ENCODE measurements around the gene NAGA. TPM values are rescaled to one million over a fixed set of nuclear protein-coding genes. Genes with fewer than 3 reads are reported as not detected.

The NAGA gene
- total RNA-seq, 2 experiments from 2014 or later, result 14.4 to 16.9 TPM

GRCh38 chr22:42080287-42080686, 9.7 kb upstream of the NAGA start:
- Histone ChIP-seq H3K4me2 (ENCODE audit: low read length) (peak overlapping the region; percentile 82), H2AFZ (ENCODE audit: low read length) (peak overlapping the region; percentile 58; the same call in 1 of the 2 replicates), H3K4me1 (ENCODE audit: insufficient read depth, low read length, poor library complexity, severe bottlenecking) (peaks cover 16% of the 10 kb centered on the region), H3K9me3 (ENCODE audit: low read length) (no peaks in the 10 kb centered on the region), H3K36me3 (ENCODE audit: insufficient read depth, low read length) (peaks cover 39% of the 10 kb centered on the region), H3K79me2 (ENCODE audit: insufficient read depth, low read depth, low read length) (peaks cover 21% of the 10 kb centered on the region), H3K9me2 (ENCODE audit: insufficient read depth, low read length) (no peaks in the 10 kb centered on the region), H3K4me3 (ENCODE audit: low read depth, low read length, poor library complexity, severe bottlenecking) (peak overlapping the region; percentile 79), H3K27ac (ENCODE audit: low read depth, low read length, poor library complexity, severe bottlenecking) (peak overlapping the region; percentile 70), H4K20me1 (ENCODE audit: insufficient read depth, low read length) (no peaks in the 10 kb centered on the region)
- BruUV-seq (replicated peaks), result TSS peak; percentile 69
- POLR2A ChIA-PET, result interaction anchor here (1.7 to 2.9 kb wide), 2 partner anchors 11 to 12 kb away, joined by 3 to 18 read pairs; partner anchors contain the start of gene NDUFA6
- CTCF ChIA-PET (ENCODE audit: unreplicated experiment), result no interaction called here
- DNase-seq (ENCODE audit: low spot score), result no peak
- intact Hi-C loops (cut with micrococcal nuclease; ENCODE audit: unreplicated experiment), result loop anchor here (1.0 kb wide), 1 partner anchor 317 kb away; no protein-coding TSS in a partner anchor
- TF ChIP-seq CTCF (conservative IDR thresholded peaks at IDR 0.05; ENCODE audit: low read length) (no peak), EZH2phosphoT487 (IDR thresholded peaks at IDR 0.05; ENCODE audit: borderline replicate concordance, low read depth, low read length) (no peak)

GRCh38 chr22:42079319-42080251, 9.0 kb upstream of the NAGA start, which contains the start of gene SMDT1:
TSS of gene SMDT1 (plus strand) at chr22:42079700. CDS start at chr22:42079769, 69 bp downstream.
- ChIA-PET CTCF (ENCODE audit: unreplicated experiment) (no interaction called here), POLR2A (interaction anchor here (0.6 to 2.9 kb wide), 4 partner anchors 11 to 40 kb away, joined by 3 to 18 read pairs (median 4); partner anchors contain the start of gene NDUFA6)
- H4K20me1 ChIP-seq (ENCODE audit: insufficient read depth, low read length), result no peaks in the 10 kb centered on the region
- no peak for TF ChIP-seq EZH2phosphoT487 (IDR thresholded peaks at IDR 0.05; ENCODE audit: borderline replicate concordance, low read depth, low read length)
- no peak for TF ChIP-seq CTCF (conservative IDR thresholded peaks at IDR 0.05; ENCODE audit: low read length)
- H3K36me3 ChIP-seq (ENCODE audit: insufficient read depth, low read length), result peaks cover 32% of the 10 kb centered on the region
- H3K4me1 ChIP-seq (ENCODE audit: insufficient read depth, low read length, poor library complexity, severe bottlenecking), result peaks cover 15% of the 10 kb centered on the region
- peak within 1 kb of the TSS; percentile 79 for H3K4me3 ChIP-seq (ENCODE audit: low read depth, low read length, poor library complexity, severe bottlenecking)
- no TSS peak for BruUV-seq (replicated peaks)
- peak; percentile 99 for DNase-seq (ENCODE audit: low spot score)
- no peaks in the 10 kb centered on the region for H3K9me3 ChIP-seq (ENCODE audit: low read length)
- peak within 1 kb of the TSS; percentile 58; the same call in 1 of the 2 replicates for H2AFZ ChIP-seq (ENCODE audit: low read length)
- no peaks in the 10 kb centered on the region for H3K9me2 ChIP-seq (ENCODE audit: insufficient read depth, low read length)
- peak within 1 kb of the TSS; percentile 70 for H3K27ac ChIP-seq (ENCODE audit: low read depth, low read length, poor library complexity, severe bottlenecking)
- H3K79me2 ChIP-seq (ENCODE audit: insufficient read depth, low read depth, low read length), result peaks cover 21% of the 10 kb centered on the region
- intact Hi-C loops (cut with micrococcal nuclease; ENCODE audit: unreplicated experiment), result loop anchor here (1.0 kb wide), 1 partner anchor 318 kb away; no protein-coding TSS in a partner anchor
- H3K4me2 ChIP-seq (ENCODE audit: low read length), result peak within 1 kb of the TSS; percentile 91
